Ishikawa (cell line): ENCODE data around the gene FAM98C.

Experiments used
- CEBPB ChIP-seq: IDR thresholded peaks from 2 replicates; pipeline ENCODE4 v1.6.1; 2012
- CREB1 ChIP-seq: IDR thresholded peaks from 2 replicates; pipeline ENCODE4 v1.6.1; 2012; ENCODE audit warnings: low read depth
- EGR1 ChIP-seq: IDR thresholded peaks from 2 replicates; pipeline ENCODE4 v1.6.1; 2012
- EP300 ChIP-seq: IDR thresholded peaks from 2 replicates; pipeline ENCODE4 v1.6.1; 2012; ENCODE audit warnings: borderline replicate concordance
- FOXM1 ChIP-seq: IDR thresholded peaks from 2 replicates; pipeline ENCODE4 v1.6.1; 2012; ENCODE audit warnings: low read depth, borderline replicate concordance
- NFIC ChIP-seq: IDR thresholded peaks from 2 replicates; pipeline ENCODE4 v1.6.1; 2012
- RAD21 ChIP-seq: IDR thresholded peaks from 2 replicates; pipeline ENCODE4 v1.6.1; 2012; ENCODE audit warnings: low read depth
- REST ChIP-seq: IDR thresholded peaks from 2 replicates; pipeline ENCODE4 v1.6.1; 2012; ENCODE audit warnings: low read depth, mild to moderate bottlenecking
- TAF1 ChIP-seq: IDR thresholded peaks from 2 replicates; pipeline ENCODE4 v1.6.1; 2012; ENCODE audit warnings: low read depth, mild to moderate bottlenecking
- TCF12 ChIP-seq: IDR thresholded peaks from 2 replicates; pipeline ENCODE4 v1.6.1; 2012; ENCODE audit warnings: low read depth
- TEAD4 ChIP-seq: IDR thresholded peaks from 2 replicates; pipeline ENCODE4 v1.6.1; 2012
- YY1 ChIP-seq: IDR thresholded peaks from 2 replicates; pipeline ENCODE4 v1.6.1; 2012; ENCODE audit warnings: low read depth
- ZBTB7A ChIP-seq: IDR thresholded peaks from 2 replicates; pipeline ENCODE4 v1.6.1; 2012; ENCODE audit warnings: low read depth
- TF ChIP-seq, protein P1 (sequence below): IDR thresholded peaks from 2 replicates; pipeline ENCODE4 v1.6.1; 2012
- TF ChIP-seq, protein P2 (sequence below): IDR thresholded peaks from 2 replicates; pipeline ENCODE4 v1.6.1; 2012

The FAM98C gene

DNA sequence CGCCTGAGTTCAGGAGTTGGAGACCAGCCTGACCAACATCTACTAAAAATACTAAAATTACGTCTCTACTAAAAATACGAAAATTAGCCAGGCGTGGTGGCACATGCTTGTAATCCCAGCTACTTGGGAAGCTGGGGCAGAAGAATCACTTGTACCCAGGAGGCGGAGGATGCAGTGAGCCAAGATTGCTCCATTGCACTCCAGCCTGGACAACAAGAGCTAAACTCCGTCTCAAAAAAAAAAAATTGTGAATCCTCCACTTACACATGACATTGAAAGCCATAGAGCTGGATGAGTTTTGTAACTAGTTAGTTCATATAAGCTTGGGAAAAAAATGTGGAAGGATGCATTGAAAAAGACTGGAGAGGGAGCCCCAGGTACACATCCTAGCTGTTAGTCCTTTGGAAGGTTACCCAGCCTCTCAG lies 29.0 kb upstream of the FAM98C start:
- TF ChIP-seq TCF12 = no peak

DNA sequence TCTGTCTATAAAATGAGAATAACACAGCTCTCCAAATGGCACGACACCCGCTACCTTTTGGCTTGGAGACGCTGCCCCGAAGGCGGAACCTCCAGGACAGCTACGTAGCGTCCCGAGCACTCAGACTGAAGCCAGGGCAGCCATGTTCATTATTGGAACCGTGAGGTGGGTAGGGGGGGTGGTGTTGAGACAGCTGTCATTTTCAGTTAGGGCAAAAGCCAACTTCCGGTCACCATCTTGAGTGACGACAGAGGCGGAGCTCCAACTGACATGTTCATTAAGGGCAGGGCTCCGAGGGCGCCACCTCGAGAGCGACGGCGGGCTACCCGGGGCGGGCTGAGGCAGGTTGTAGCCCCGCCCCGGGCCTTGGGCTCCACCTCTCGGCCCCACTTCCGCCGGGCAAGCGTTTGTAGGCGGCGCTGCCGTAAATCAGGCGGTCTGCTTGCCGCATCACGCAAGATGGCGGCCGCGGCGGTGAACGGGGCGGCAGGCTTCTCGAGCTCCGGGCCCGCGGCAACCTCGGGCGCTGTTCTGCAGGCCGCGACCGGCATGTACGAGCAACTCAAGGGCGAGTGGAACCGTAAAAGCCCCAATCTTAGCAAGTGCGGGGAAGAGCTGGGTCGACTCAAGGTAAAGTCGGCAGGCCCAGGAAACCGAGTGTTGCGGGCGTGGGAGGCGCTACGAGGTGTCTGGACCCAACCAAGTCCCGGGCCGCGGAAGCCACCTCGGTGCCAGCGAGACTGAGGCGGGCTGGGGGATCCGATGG lies 28.4 kb upstream of the FAM98C start, which contains the start of gene PSMD8:
PSMD8 (plus strand) TSS at position 240 of the 766 bp plus-strand sequence; CDS start at position 271, 31 bp downstream.
- TF ChIP-seq TCF12 = peak; percentile 63; the same call in 1 of the 2 replicates
- TF ChIP-seq, protein P1, sequence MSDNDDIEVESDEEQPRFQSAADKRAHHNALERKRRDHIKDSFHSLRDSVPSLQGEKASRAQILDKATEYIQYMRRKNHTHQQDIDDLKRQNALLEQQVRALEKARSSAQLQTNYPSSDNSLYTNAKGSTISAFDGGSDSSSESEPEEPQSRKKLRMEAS = no peak; the same call in none of the 2 replicates
- TF ChIP-seq, protein P2, sequence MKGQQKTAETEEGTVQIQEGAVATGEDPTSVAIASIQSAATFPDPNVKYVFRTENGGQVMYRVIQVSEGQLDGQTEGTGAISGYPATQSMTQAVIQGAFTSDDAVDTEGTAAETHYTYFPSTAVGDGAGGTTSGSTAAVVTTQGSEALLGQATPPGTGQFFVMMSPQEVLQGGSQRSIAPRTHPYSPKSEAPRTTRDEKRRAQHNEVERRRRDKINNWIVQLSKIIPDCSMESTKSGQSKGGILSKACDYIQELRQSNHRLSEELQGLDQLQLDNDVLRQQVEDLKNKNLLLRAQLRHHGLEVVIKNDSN = no peak
- no peak for TF ChIP-seq FOXM1
- peak; percentile 88 for TF ChIP-seq EGR1
- TF ChIP-seq CEBPB = no peak
- TF ChIP-seq YY1 = peak; percentile 95
- TF ChIP-seq CREB1 = peak; percentile 78
- TF ChIP-seq TAF1 = peak; percentile 100
- no peak; the same call in 1 of the 2 replicates for TF ChIP-seq REST
- TF ChIP-seq RAD21 = peak; percentile 23; the same call in 1 of the 2 replicates
- TF ChIP-seq NFIC = 0 out of 2 replicates have a peak, but pooled peaks have one; percentile 2
- TF ChIP-seq ZBTB7A = no peak; the same call in 1 of the 2 replicates
- TF ChIP-seq TEAD4 = 0 out of 2 replicates have a peak, but pooled peaks have one; percentile 35
- no peak for TF ChIP-seq EP300

GRCh38 chr19:38375098-38375493 lies 27.8 kb upstream of the FAM98C start:
- TF ChIP-seq, protein P1 = peak; percentile 6; the same call in 1 of the 2 replicates
- no peak; the same call in 1 of the 2 replicates for TF ChIP-seq EGR1

DNA sequence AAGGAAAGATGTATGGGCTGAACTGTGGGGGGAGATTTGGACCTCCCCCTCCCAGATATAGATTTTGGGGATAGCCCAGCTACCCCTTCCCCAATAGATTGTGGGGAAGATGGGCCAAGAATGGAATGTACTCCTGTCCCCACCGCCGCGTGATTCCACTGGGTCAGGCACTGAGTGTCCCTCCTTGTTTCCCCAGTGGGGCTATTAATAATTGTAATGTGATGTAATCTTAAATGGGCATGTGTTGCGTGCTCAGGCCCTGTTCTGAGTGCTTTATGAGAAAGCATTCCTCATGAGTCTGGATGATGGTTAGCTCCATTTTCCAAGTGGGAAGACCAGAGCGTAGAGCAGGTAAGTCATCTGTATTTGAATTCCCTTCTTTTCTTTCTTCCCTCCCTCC lies 27.1 kb upstream of the FAM98C start:
- TF ChIP-seq TEAD4 = no peak
- TF ChIP-seq CEBPB = no peak
- no peak for TF ChIP-seq TAF1

DNA sequence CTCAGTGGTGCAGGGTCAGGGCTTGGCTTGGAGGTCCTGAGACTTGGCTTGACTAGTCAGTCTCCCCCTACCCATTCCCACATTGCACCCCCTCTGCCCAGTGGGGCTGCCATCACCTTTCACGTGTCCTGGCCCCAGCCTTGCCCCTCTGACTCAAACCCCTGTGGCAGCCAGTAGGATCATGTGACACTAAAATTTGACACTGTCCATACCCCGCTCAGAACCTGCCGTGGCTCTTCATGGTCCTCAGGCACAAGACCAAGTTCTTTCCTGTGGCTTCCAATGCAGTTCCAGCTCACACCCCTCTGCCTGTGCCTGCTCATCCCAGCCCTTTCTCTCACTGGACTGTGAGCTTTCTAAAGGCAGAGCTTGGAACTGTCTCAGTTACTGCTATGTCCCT lies 26.3 kb upstream of the FAM98C start:
- TF ChIP-seq RAD21 (no peak), ZBTB7A (no peak), TAF1 (no peak), FOXM1 (no peak), CREB1 (no peak), EGR1 (no peak), TEAD4 (no peak), NFIC (no peak), EP300 (no peak), TCF12 (no peak), YY1 (no peak), REST (no peak)
- TF ChIP-seq, protein P2 = no peak
- TF ChIP-seq, protein P1 = no peak

DNA sequence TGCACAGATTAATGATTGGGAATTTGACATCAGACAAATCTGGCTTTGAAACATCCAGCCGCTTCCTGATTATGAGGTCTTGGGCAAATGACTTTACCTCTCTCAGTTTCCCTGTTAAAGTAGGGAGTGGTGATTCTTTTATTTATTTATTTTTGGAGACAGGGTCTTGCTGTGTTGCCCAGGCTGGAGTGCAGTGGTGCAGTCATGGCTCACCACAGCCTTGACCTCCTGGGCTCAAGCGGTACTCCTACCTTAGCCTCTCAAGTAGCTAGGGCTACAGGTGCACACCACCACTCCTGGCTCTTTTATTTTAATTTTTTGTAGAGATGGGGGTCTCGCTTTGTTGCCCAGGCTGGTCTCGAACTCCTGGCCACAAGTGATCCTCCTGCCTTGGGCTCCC lies 25.8 kb upstream of the FAM98C start:
- TF ChIP-seq FOXM1 (no peak), EGR1 (no peak), TEAD4 (no peak), YY1 (no peak), TCF12 (no peak), REST (no peak), TAF1 (no peak), ZBTB7A (no peak), NFIC (no peak), CEBPB (no peak), EP300 (no peak), RAD21 (no peak), CREB1 (no peak)
- TF ChIP-seq, protein P2 = no peak
- TF ChIP-seq, protein P1 = no peak
